HG03354 (cell line): ENCODE data around the gene MRPL51.
A peak's percentile ranks its signal among the peaks of the same experiment; 100 is the strongest.
"Not testable (repeated sequence)": the region's sequence is repeated elsewhere in the genome, so short reads cannot be mapped to it uniquely, and the experiment has no call there.

ENCODE experiments used
- ATAC-seq: cut with Tn5 transposase; IDR thresholded peaks from one replicate; pipeline ENCODE4 v1.9.1; 2021; ENCODE audit warnings: mild to moderate bottlenecking; ENCODE audit not compliant: unreplicated experiment, poor library complexity, severe bottlenecking

The MRPL51 gene

GRCh38 chr12:6493497-6494257 is 615 bp upstream of the MRPL51 start, which contains the start of gene NCAPD2:
Gene NCAPD2 (plus strand): TSS chr12:6494102. CDS start chr12:6495099, 997 bp downstream.
- peak; percentile 88 for ATAC-seq

GRCh38 chr12:6490673-6491072 is 2.4 kb downstream of the MRPL51 start:
- ATAC-seq = not testable (repeated sequence)

- ATAC-seq = no peak
Observed at GRCh38 chr12:6489449-6489848, 3.6 kb downstream of the MRPL51 start.

GRCh38 chr12:6488240-6488639 is 4.8 kb downstream of the MRPL51 start:
- no peak for ATAC-seq

GRCh38 chr12:6478416-6478815 is 14.6 kb downstream of the MRPL51 start:
- no peak for ATAC-seq

- not testable (repeated sequence) for ATAC-seq
Observed at GRCh38 chr12:6477601-6478377, 15.3 kb downstream of the MRPL51 start.

- ATAC-seq = no peak
Observed at GRCh38 chr12:6476489-6476888, 16.6 kb downstream of the MRPL51 start.

- ATAC-seq = not testable (repeated sequence)
Observed at GRCh38 chr12:6475233-6475975, 17.7 kb downstream of the MRPL51 start.

GRCh38 chr12:6472491-6472890 is 20.6 kb downstream of the MRPL51 start:
- no peak for ATAC-seq

- no peak for ATAC-seq
Observed at GRCh38 chr12:6471989-6472360, 21.1 kb downstream of the MRPL51 start.

GRCh38 chr12:6470375-6471163 is 22.5 kb downstream of the MRPL51 start, which contains the start of gene VAMP1:
Gene VAMP1 (minus strand): TSS chr12:6470677. CDS start chr12:6470531, 146 bp downstream.
- peak; percentile 90 for ATAC-seq

- no peak for ATAC-seq
Observed at GRCh38 chr12:6469609-6470374, 23.3 kb downstream of the MRPL51 start.

- no peak for ATAC-seq
Observed at GRCh38 chr12:6469092-6469491, 24.0 kb downstream of the MRPL51 start.

- ATAC-seq = no peak
Observed at GRCh38 chr12:6468283-6468575, 24.8 kb downstream of the MRPL51 start.

GRCh38 chr12:6467571-6468282 is 25.3 kb downstream of the MRPL51 start:
- ATAC-seq = not testable (repeated sequence)

GRCh38 chr12:6466751-6467150 is 26.3 kb downstream of the MRPL51 start:
- not testable (repeated sequence) for ATAC-seq

- ATAC-seq = no peak
Observed at GRCh38 chr12:6466184-6466573, 26.9 kb downstream of the MRPL51 start.

GRCh38 chr12:6465467-6466183 is 27.4 kb downstream of the MRPL51 start:
- ATAC-seq = no peak
